NCI-H2029 treated with DMSO at 0.1 percent for 48 hours (cell line): ENCODE results near the gene COASY.

Experiments
- DNase-seq: peaks from one replicate; lab custom pipeline; 2025; lab: John Stamatoyannopoulos, UW

Gene COASY

GRCh38 chr17:42613699-42614295 is 51.8 kb downstream of the COASY start:
- no peak for DNase-seq
